ENCODE results near the gene ARID3B.

The ARID3B gene

GRCh38 chr15:74635228-74635627, 94.2 kb downstream of the ARID3B start:
- H3K27ac Mint-ChIP-seq: no peak overlapping the region
- peaks cover 4% of the 10 kb centered on the region for H3K4me1 Mint-ChIP-seq (ENCODE audit: low read depth)
- peaks cover 33% of the 10 kb centered on the region for H3K36me3 Mint-ChIP-seq (ENCODE audit: low read depth)
- H3K27me3 Mint-ChIP-seq (ENCODE audit: low read depth): no peaks in the 10 kb centered on the region
- H3K4me3 Mint-ChIP-seq: no peak overlapping the region
- H3K9me3 Mint-ChIP-seq: no peaks in the 10 kb centered on the region

DNA sequence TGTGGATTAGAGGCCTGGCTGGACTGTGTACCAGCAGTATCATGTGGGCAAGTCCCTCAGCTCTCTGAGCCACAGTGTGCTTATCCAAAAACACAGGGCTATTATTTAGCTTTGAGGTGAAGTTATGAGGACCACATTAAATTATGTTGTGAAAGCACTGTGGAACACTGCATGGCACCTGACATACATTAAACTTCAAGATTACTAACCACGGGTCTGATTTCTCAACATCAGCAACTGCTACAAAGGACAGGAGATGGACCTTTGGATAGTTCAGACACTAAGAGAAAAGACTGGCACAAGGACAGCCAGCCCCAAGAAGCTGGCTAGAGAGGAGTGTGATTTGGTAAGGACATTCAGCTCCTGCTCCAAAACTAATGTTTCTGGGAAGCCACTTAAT, 96.0 kb downstream of the ARID3B start:
- no peaks in the 10 kb centered on the region for H3K27me3 Mint-ChIP-seq (ENCODE audit: low read depth)
- no peak overlapping the region for H3K27ac Mint-ChIP-seq
- H3K4me1 Mint-ChIP-seq (ENCODE audit: low read depth): peaks cover 4% of the 10 kb centered on the region
- no peaks in the 10 kb centered on the region for H3K9me3 Mint-ChIP-seq
- peaks cover 31% of the 10 kb centered on the region for H3K36me3 Mint-ChIP-seq (ENCODE audit: low read depth)
- H3K4me3 Mint-ChIP-seq: no peak overlapping the region

DNA sequence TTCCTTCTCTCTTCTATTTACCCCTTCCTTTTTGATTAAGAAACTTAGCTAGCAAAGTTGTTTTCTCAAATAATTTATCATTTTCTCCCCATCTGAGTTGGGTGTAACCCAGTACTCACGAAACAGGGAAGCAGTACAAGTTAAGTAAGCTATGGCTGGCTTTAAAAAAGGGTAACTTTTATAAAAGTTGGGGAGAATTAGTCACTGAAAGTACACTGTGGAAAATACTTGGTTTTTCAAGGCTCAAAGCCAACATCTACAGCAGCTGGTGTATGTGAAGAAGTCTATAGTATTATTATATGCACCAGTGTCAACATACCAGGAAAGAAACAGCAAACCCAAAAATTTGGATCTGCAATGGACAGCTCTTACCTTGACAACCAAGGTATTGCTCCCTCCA, 100.1 kb downstream of the ARID3B start:
- Mint-ChIP-seq H3K4me3 (no peak overlapping the region), H3K4me1 (ENCODE audit: low read depth) (peaks cover 8% of the 10 kb centered on the region), H3K36me3 (ENCODE audit: low read depth) (peaks cover 18% of the 10 kb centered on the region)

GRCh38 chr15:74642348-74642733, 101.3 kb downstream of the ARID3B start:
- Mint-ChIP-seq H3K4me3 (no peak overlapping the region), H3K36me3 (ENCODE audit: low read depth) (peaks cover 19% of the 10 kb centered on the region), H3K27ac (peak overlapping the region; percentile 4), H3K27me3 (ENCODE audit: low read depth) (no peaks in the 10 kb centered on the region), H3K4me1 (ENCODE audit: low read depth) (peaks cover 8% of the 10 kb centered on the region), H3K9me3 (no peaks in the 10 kb centered on the region)

More for the DNA sequence above, 100.1 kb downstream of the ARID3B start:
- Mint-ChIP-seq H3K27ac (no peak overlapping the region), H3K27me3 (ENCODE audit: low read depth) (no peaks in the 10 kb centered on the region), H3K9me3 (no peaks in the 10 kb centered on the region)

GRCh38 chr15:74642734-74643664, 102.0 kb downstream of the ARID3B start:
- peaks cover 8% of the 10 kb centered on the region for H3K4me1 Mint-ChIP-seq (ENCODE audit: low read depth)
- H3K27ac Mint-ChIP-seq: no peak overlapping the region
- H3K36me3 Mint-ChIP-seq (ENCODE audit: low read depth): peaks cover 19% of the 10 kb centered on the region
- no peaks in the 10 kb centered on the region for H3K27me3 Mint-ChIP-seq (ENCODE audit: low read depth)
- no peaks in the 10 kb centered on the region for H3K9me3 Mint-ChIP-seq
- no peak overlapping the region for H3K4me3 Mint-ChIP-seq

- H3K4me1 Mint-ChIP-seq (ENCODE audit: low read depth): peaks cover 8% of the 10 kb centered on the region
- no peak overlapping the region for H3K27ac Mint-ChIP-seq
- H3K27me3 Mint-ChIP-seq (ENCODE audit: low read depth): no peaks in the 10 kb centered on the region
- H3K36me3 Mint-ChIP-seq (ENCODE audit: low read depth): peaks cover 18% of the 10 kb centered on the region
- no peaks in the 10 kb centered on the region for H3K9me3 Mint-ChIP-seq
- H3K4me3 Mint-ChIP-seq: no peak overlapping the region
Measured at GRCh38 chr15:74643665-74644204, 102.7 kb downstream of the ARID3B start.

GRCh38 chr15:74646480-74646879, 105.5 kb downstream of the ARID3B start:
- H3K36me3 Mint-ChIP-seq (ENCODE audit: low read depth): peaks cover 8% of the 10 kb centered on the region

More at GRCh38 chr15:74646480-74646879, 105.5 kb downstream of the ARID3B start:
- no peak overlapping the region for H3K4me3 Mint-ChIP-seq
- no peaks in the 10 kb centered on the region for H3K27me3 Mint-ChIP-seq (ENCODE audit: low read depth)
- H3K27ac Mint-ChIP-seq: no peak overlapping the region
- H3K4me1 Mint-ChIP-seq (ENCODE audit: low read depth): peaks cover 8% of the 10 kb centered on the region
- H3K9me3 Mint-ChIP-seq: no peaks in the 10 kb centered on the region

Measured in T-helper 1 cell treated with Interleukin-12 subunit alpha and Interleukin-12 subunit beta and Interleukin-4 antibody, amounts not matched to agents 30 μg/mL and 1 μg/mL, for 36 hours (primary cell).